Measurements from ENCODE around the gene HPGDS.

- TF ChIP-seq POLR2A (IDR thresholded peaks at IDR 0.05; ENCODE audit: low read length) (no peak), GATA1 (IDR thresholded peaks at IDR 0.05; ENCODE audit: low read depth, low read length) (no peak)
Measured at GRCh38 chr4:94354474-94354896, 11.8 kb upstream of the HPGDS start.

All from erythroblast (primary cell).